Measurements from ENCODE around the gene NCK2.

Gene NCK2

GRCh38 chr2:105794926-105795574, 50.3 kb downstream of the NCK2 start:
- DNase-seq = no peak

GRCh38 chr2:105795575-105795934, 50.8 kb downstream of the NCK2 start:
- DNase-seq = no peak

- peak; percentile 16 for DNase-seq
These were observed 51.5 kb downstream of the NCK2 start for GRCh38 chr2:105796131-105796638.

GRCh38 chr2:105796791-105797190, 52.1 kb downstream of the NCK2 start:
- DNase-seq = no peak

GRCh38 chr2:105797298-105797819, 52.6 kb downstream of the NCK2 start:
- DNase-seq = peak; percentile 90

- DNase-seq = peak; percentile 49 to 68
These were observed 53.9 kb downstream of the NCK2 start for GRCh38 chr2:105798595-105798994.

GRCh38 chr2:105800036-105800713, 55.5 kb downstream of the NCK2 start:
- DNase-seq = peak; percentile 86 to 91

GRCh38 chr2:105800953-105801635, 56.4 kb downstream of the NCK2 start:
- no peak for DNase-seq

GRCh38 chr2:105801961-105802360, 57.2 kb downstream of the NCK2 start:
- no peak for DNase-seq

GRCh38 chr2:105802587-105802986, 57.9 kb downstream of the NCK2 start:
- DNase-seq = no peak

GRCh38 chr2:105803337-105803736, 58.6 kb downstream of the NCK2 start:
- DNase-seq = peak in 1 of 2 experiments; percentile 19

GRCh38 chr2:105803773-105804172, 59.1 kb downstream of the NCK2 start:
- DNase-seq = no peak

GRCh38 chr2:105804266-105804665, 59.6 kb downstream of the NCK2 start:
- DNase-seq = no peak

- DNase-seq = no peak
These were observed 62.3 kb downstream of the NCK2 start for GRCh38 chr2:105806996-105807395.

GRCh38 chr2:105808423-105809096, 63.8 kb downstream of the NCK2 start:
- no peak for DNase-seq

GRCh38 chr2:105809097-105809473, 64.4 kb downstream of the NCK2 start:
- DNase-seq = no peak

- no peak for DNase-seq
These were observed 65.0 kb downstream of the NCK2 start for GRCh38 chr2:105809723-105810122.

GRCh38 chr2:105812180-105813044, 67.7 kb downstream of the NCK2 start:
- no peak for DNase-seq

- no peak for DNase-seq
These were observed 68.3 kb downstream of the NCK2 start for GRCh38 chr2:105813045-105813315.

- DNase-seq = no peak
These were observed 68.7 kb downstream of the NCK2 start for GRCh38 chr2:105813405-105813804.

GRCh38 chr2:105814291-105814940, 69.7 kb downstream of the NCK2 start:
- no peak for DNase-seq

GRCh38 chr2:105815401-105815800, 70.7 kb downstream of the NCK2 start:
- DNase-seq = no peak

All from AML-193 (cell line).